ENCODE measurements around the gene MRPL48.
"Not testable (repeated sequence)": the region's sequence is repeated elsewhere in the genome, so short reads cannot be mapped to it uniquely, and the experiment has no call there.

Gene MRPL48

GRCh38 chr11:73876424-73877310 lies 89.0 kb downstream of the MRPL48 start, which contains the start of the genes COA4 and PAAF1:
TSS of gene COA4 (minus strand) at chr11:73876846. CDS start at chr11:73873378, 3,468 bp downstream.
TSS of gene PAAF1 (plus strand) at chr11:73876999. CDS start at chr11:73877022, 23 bp downstream.
- Mint-ChIP-seq H3K36me3 (peaks cover 10% of the 10 kb centered on the region), H3K4me3 (peak within 1 kb of the TSS; percentile 100), H3K27ac (peak within 1 kb of the TSS; percentile 100), H3K4me1 (ENCODE audit: low read depth) (peaks cover 45% of the 10 kb centered on the region), H3K27me3 (no peaks in the 10 kb centered on the region), H3K9me3 (ENCODE audit: low read depth) (no peaks in the 10 kb centered on the region)

GRCh38 chr11:73878771-73879170 lies 91.1 kb downstream of the MRPL48 start:
- H3K4me3 Mint-ChIP-seq, result peak overlapping the region; percentile 41
- no peaks in the 10 kb centered on the region for H3K27me3 Mint-ChIP-seq
- no peak overlapping the region for H3K27ac Mint-ChIP-seq
- H3K36me3 Mint-ChIP-seq, result peaks cover 15% of the 10 kb centered on the region
- no peaks in the 10 kb centered on the region for H3K9me3 Mint-ChIP-seq (ENCODE audit: low read depth)
- peaks cover 40% of the 10 kb centered on the region for H3K4me1 Mint-ChIP-seq (ENCODE audit: low read depth)

GRCh38 chr11:73880449-73880848 lies 92.8 kb downstream of the MRPL48 start:
- H3K9me3 Mint-ChIP-seq (ENCODE audit: low read depth); H3K27me3 Mint-ChIP-seq; H3K4me3 Mint-ChIP-seq; H3K27ac Mint-ChIP-seq: not testable (repeated sequence)
- Mint-ChIP-seq H3K36me3 (peaks cover 13% of the 10 kb centered on the region), H3K4me1 (ENCODE audit: low read depth) (peaks cover 26% of the 10 kb centered on the region)

GRCh38 chr11:73883856-73884255 lies 96.2 kb downstream of the MRPL48 start:
- H3K9me3 Mint-ChIP-seq (ENCODE audit: low read depth), result no peaks in the 10 kb centered on the region
- no peaks in the 10 kb centered on the region for H3K27me3 Mint-ChIP-seq
- no peak overlapping the region for H3K27ac Mint-ChIP-seq
- H3K4me1 Mint-ChIP-seq (ENCODE audit: low read depth), result peaks cover 12% of the 10 kb centered on the region
- peaks cover 18% of the 10 kb centered on the region for H3K36me3 Mint-ChIP-seq
- no peak overlapping the region for H3K4me3 Mint-ChIP-seq

GRCh38 chr11:73888244-73888643 lies 100.6 kb downstream of the MRPL48 start:
- no peaks in the 10 kb centered on the region for H3K27me3 Mint-ChIP-seq
- no peak overlapping the region for H3K4me3 Mint-ChIP-seq
- H3K36me3 Mint-ChIP-seq, result peaks cover 26% of the 10 kb centered on the region
- peaks cover 8% of the 10 kb centered on the region for H3K4me1 Mint-ChIP-seq (ENCODE audit: low read depth)
- no peak overlapping the region for H3K27ac Mint-ChIP-seq
- no peaks in the 10 kb centered on the region for H3K9me3 Mint-ChIP-seq (ENCODE audit: low read depth)

DNA sequence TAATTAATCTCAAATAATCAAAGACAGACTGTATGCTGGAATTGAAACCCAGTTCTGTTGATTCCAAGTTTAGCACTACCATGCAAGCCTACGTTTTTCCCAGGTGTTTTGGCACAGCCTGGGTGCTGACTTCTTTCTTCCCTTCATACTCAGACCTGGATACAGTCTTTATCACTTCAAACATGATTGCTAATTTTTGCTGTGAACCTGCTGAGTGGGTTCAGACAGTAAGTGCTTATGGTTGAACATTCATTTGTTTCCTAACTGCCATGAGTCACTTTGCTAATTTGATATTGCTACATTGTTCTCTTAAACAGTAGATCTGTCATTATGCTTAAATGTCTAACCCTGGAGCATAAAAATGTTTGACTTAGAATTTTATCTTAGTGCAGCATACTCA lies 101.3 kb downstream of the MRPL48 start:
- no peak overlapping the region for H3K4me3 Mint-ChIP-seq
- peaks cover 8% of the 10 kb centered on the region for H3K4me1 Mint-ChIP-seq (ENCODE audit: low read depth)
- H3K36me3 Mint-ChIP-seq, result peaks cover 20% of the 10 kb centered on the region
- H3K9me3 Mint-ChIP-seq (ENCODE audit: low read depth), result no peaks in the 10 kb centered on the region
- no peak overlapping the region for H3K27ac Mint-ChIP-seq
- no peaks in the 10 kb centered on the region for H3K27me3 Mint-ChIP-seq

- H3K4me1 Mint-ChIP-seq (ENCODE audit: low read depth), result peaks cover 8% of the 10 kb centered on the region
- peaks cover 20% of the 10 kb centered on the region for H3K36me3 Mint-ChIP-seq
- H3K27me3 Mint-ChIP-seq, result no peaks in the 10 kb centered on the region
- no peak overlapping the region for H3K4me3 Mint-ChIP-seq
- no peaks in the 10 kb centered on the region for H3K9me3 Mint-ChIP-seq (ENCODE audit: low read depth)
- H3K27ac Mint-ChIP-seq, result no peak overlapping the region
Measured at GRCh38 chr11:73889536-73889935, 101.9 kb downstream of the MRPL48 start.

GRCh38 chr11:73893041-73893440 lies 105.4 kb downstream of the MRPL48 start:
- Mint-ChIP-seq H3K36me3 (peaks cover 12% of the 10 kb centered on the region), H3K4me1 (ENCODE audit: low read depth) (no peaks in the 10 kb centered on the region), H3K4me3 (no peak overlapping the region), H3K27me3 (no peaks in the 10 kb centered on the region), H3K9me3 (ENCODE audit: low read depth) (no peaks in the 10 kb centered on the region), H3K27ac (no peak overlapping the region)

GRCh38 chr11:73894725-73895335 lies 107.2 kb downstream of the MRPL48 start:
- H3K4me1 Mint-ChIP-seq (ENCODE audit: low read depth), result no peaks in the 10 kb centered on the region
- H3K27ac Mint-ChIP-seq, result no peak overlapping the region
- H3K4me3 Mint-ChIP-seq, result no peak overlapping the region
- H3K36me3 Mint-ChIP-seq, result peaks cover 5% of the 10 kb centered on the region
- no peaks in the 10 kb centered on the region for H3K9me3 Mint-ChIP-seq (ENCODE audit: low read depth)
- H3K27me3 Mint-ChIP-seq, result no peaks in the 10 kb centered on the region

GRCh38 chr11:73902303-73902702 lies 114.6 kb downstream of the MRPL48 start:
- no peaks in the 10 kb centered on the region for H3K27me3 Mint-ChIP-seq
- H3K4me1 Mint-ChIP-seq (ENCODE audit: low read depth), result no peaks in the 10 kb centered on the region
- no peak overlapping the region for H3K27ac Mint-ChIP-seq
- peaks cover 8% of the 10 kb centered on the region for H3K36me3 Mint-ChIP-seq
- no peaks in the 10 kb centered on the region for H3K9me3 Mint-ChIP-seq (ENCODE audit: low read depth)
- no peak overlapping the region for H3K4me3 Mint-ChIP-seq

DNA sequence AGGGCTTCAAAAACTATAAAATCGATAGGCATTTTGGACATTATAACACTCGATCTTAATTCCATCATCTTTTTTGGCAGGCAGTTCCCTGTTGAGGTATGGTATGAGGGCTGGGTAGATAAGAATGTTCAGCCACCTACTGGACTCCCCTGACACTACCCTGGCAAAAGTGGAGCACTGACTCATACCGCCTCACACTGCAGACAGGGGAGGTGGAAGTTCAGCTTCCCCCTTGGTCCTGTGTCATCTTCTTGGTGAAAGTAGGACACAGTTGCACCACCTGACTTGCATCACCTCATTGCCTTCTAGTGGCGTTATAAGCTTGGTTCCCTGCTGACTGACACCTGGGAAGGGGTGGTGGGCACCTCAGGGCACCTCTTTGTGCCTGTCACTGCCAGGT lies 119.5 kb downstream of the MRPL48 start:
- H3K9me3 Mint-ChIP-seq (ENCODE audit: low read depth), result no peaks in the 10 kb centered on the region
- H3K27ac Mint-ChIP-seq, result no peak overlapping the region
- H3K4me3 Mint-ChIP-seq, result no peak overlapping the region
- no peaks in the 10 kb centered on the region for H3K27me3 Mint-ChIP-seq
- peaks cover 17% of the 10 kb centered on the region for H3K36me3 Mint-ChIP-seq
- no peaks in the 10 kb centered on the region for H3K4me1 Mint-ChIP-seq (ENCODE audit: low read depth)

- Mint-ChIP-seq H3K27ac (no peak overlapping the region), H3K4me1 (ENCODE audit: low read depth) (no peaks in the 10 kb centered on the region), H3K4me3 (no peak overlapping the region), H3K27me3 (no peaks in the 10 kb centered on the region), H3K9me3 (ENCODE audit: low read depth) (no peaks in the 10 kb centered on the region), H3K36me3 (peaks cover 17% of the 10 kb centered on the region)
Measured at GRCh38 chr11:73912026-73912425, 124.4 kb downstream of the MRPL48 start.

DNA sequence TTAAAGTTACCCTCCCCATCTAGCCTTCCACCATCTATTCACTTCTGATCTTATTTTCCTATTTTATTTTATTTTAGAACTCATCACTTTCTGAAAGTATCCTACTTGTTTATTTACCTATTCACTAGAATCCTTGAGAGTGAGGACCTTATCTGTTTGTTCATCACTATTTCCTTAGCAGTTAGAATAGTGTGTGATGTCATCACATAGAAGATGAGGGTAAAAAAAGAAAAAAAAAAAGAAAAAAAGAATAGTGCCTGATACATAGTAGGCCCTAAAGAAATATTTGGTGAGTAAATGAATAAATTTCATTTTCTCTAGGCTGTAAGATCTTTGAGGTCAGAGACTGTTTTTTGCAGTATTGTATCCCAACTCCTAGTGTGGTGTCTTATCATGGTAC lies 125.8 kb downstream of the MRPL48 start:
- no peak overlapping the region for H3K4me3 Mint-ChIP-seq
- no peaks in the 10 kb centered on the region for H3K4me1 Mint-ChIP-seq (ENCODE audit: low read depth)
- peaks cover 17% of the 10 kb centered on the region for H3K36me3 Mint-ChIP-seq
- no peak overlapping the region for H3K27ac Mint-ChIP-seq
- H3K27me3 Mint-ChIP-seq, result no peaks in the 10 kb centered on the region
- H3K9me3 Mint-ChIP-seq (ENCODE audit: low read depth), result no peaks in the 10 kb centered on the region

DNA sequence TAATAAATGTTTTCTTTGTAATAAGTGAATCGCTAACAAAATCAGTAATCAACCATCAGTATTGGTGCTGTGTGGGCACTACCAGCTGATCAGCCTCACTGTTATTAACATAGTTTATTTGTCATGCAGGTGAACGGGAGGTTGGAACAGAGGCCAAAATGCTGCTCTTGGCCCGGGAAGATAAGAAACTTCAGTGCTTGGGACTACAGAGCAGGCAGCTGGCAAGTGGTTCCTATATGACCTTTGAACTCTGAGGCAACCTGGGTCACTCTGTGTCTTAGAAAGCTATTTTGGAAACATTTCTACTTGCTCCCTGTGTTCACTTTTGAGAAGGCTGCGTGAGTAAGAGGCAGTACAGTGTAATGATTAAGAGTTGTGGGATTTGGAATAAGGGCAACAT lies 126.6 kb downstream of the MRPL48 start:
- no peak overlapping the region for H3K27ac Mint-ChIP-seq
- H3K27me3 Mint-ChIP-seq, result no peaks in the 10 kb centered on the region
- H3K4me3 Mint-ChIP-seq, result no peak overlapping the region
- H3K9me3 Mint-ChIP-seq (ENCODE audit: low read depth), result no peaks in the 10 kb centered on the region
- H3K36me3 Mint-ChIP-seq, result peaks cover 18% of the 10 kb centered on the region
- H3K4me1 Mint-ChIP-seq (ENCODE audit: low read depth), result no peaks in the 10 kb centered on the region
